HG02884 (cell line): Measurements from ENCODE around the gene ADAMTS13.

ENCODE experiments used
- ATAC-seq: cut with Tn5 transposase; IDR thresholded peaks from one replicate; pipeline ENCODE4 v1.9.1; 2021; ENCODE audit warnings: mild to moderate bottlenecking, moderate library complexity; ENCODE audit not compliant: unreplicated experiment

The ADAMTS13 gene

GRCh38 chr9:133452562-133452961 is 30.4 kb downstream of the ADAMTS13 start:
- ATAC-seq, result no peak

GRCh38 chr9:133453651-133454050 is 31.5 kb downstream of the ADAMTS13 start:
- ATAC-seq, result no peak

- no peak for ATAC-seq
Measured at GRCh38 chr9:133454325-133454724, 32.2 kb downstream of the ADAMTS13 start.

GRCh38 chr9:133454943-133455673 is 32.9 kb downstream of the ADAMTS13 start:
- ATAC-seq, result no peak

- no peak for ATAC-seq
Measured at GRCh38 chr9:133455936-133456335, 33.8 kb downstream of the ADAMTS13 start.

- no peak for ATAC-seq
Measured at GRCh38 chr9:133456409-133456808, 34.2 kb downstream of the ADAMTS13 start.

GRCh38 chr9:133457233-133457632 is 35.1 kb downstream of the ADAMTS13 start:
- ATAC-seq, result no peak

GRCh38 chr9:133457748-133458147 is 35.6 kb downstream of the ADAMTS13 start:
- ATAC-seq, result no peak

- ATAC-seq, result no peak
Measured at GRCh38 chr9:133458643-133459312, 36.6 kb downstream of the ADAMTS13 start.

GRCh38 chr9:133459476-133460404 is 37.6 kb downstream of the ADAMTS13 start, which contains the start of gene CACFD1:
Gene CACFD1 (plus strand): TSS chr9:133459978. CDS start chr9:133460067, 89 bp downstream.
- ATAC-seq, result peak; percentile 71

GRCh38 chr9:133460405-133461175 is 38.4 kb downstream of the ADAMTS13 start:
- ATAC-seq, result peak; percentile 12

GRCh38 chr9:133461975-133462374 is 39.8 kb downstream of the ADAMTS13 start:
- no peak for ATAC-seq

GRCh38 chr9:133463234-133463863 is 41.2 kb downstream of the ADAMTS13 start:
- no peak for ATAC-seq

GRCh38 chr9:133463864-133464615 is 41.9 kb downstream of the ADAMTS13 start:
- ATAC-seq, result no peak

- ATAC-seq, result no peak
Measured at GRCh38 chr9:133464638-133465037, 42.5 kb downstream of the ADAMTS13 start.

GRCh38 chr9:133465984-133466383 is 43.8 kb downstream of the ADAMTS13 start:
- ATAC-seq, result no peak

GRCh38 chr9:133467101-133467500 is 44.9 kb downstream of the ADAMTS13 start:
- ATAC-seq, result no peak

GRCh38 chr9:133468374-133468773 is 46.2 kb downstream of the ADAMTS13 start:
- no peak for ATAC-seq

GRCh38 chr9:133468777-133469421 is 46.7 kb downstream of the ADAMTS13 start:
- no peak for ATAC-seq
